HepG2 (cell line): ENCODE measurements around the gene AGPAT3. TPM values are rescaled to one million over a fixed set of nuclear protein-coding genes. Genes with fewer than 3 reads are reported as not detected.
A peak's percentile ranks its signal among the peaks of the same experiment; 100 is the strongest.

Experiments used
- ATAC-seq: fragments of 200-7000 bp; cut with Tn5 transposase; 3 replicates; pipeline ENCODE4 v1.9.1; 2020; ENCODE audit warnings: mild to moderate bottlenecking, moderate library complexity
- BruUV-seq: library from RNA; stranded (reverse); fragments of 400-500 nt; replicated peaks from 2 replicates; lab custom pipeline; 2021; lab: Mats Ljungman, UMichigan
- CTCF ChIA-PET: fragments of 300-600 bp; formaldehyde crosslinking; extraction: SDS; loops from one replicate; lab custom pipeline; 2021; ENCODE audit warnings: low total read pairs, inconsistent platforms, low intra/inter-chr PET ratio; lab: Yijun Ruan, JAX
- POLR2A ChIA-PET: fragments of 350-600 bp; sonication (Branson Sonifier 250); formaldehyde crosslinking; loops from one replicate; lab custom pipeline; 2020; ENCODE audit warnings: antibody characterized with exemption, inconsistent platforms; lab: Yijun Ruan, JAX
- DNase-seq: peaks from one replicate; pipeline ENCODE4 v3.0.0-alpha.2; 2015; ENCODE audit warnings: low spot score
- FAIRE-seq: peaks from 3 replicates; lab custom pipeline; 2011; peaks lifted over from hg19 to GRCh38; lab: Jason Lieb, UNC
- H2AFZ ChIP-seq: one replicate; pipeline ENCODE4 v1.6.1; 2011; ENCODE audit warnings: low read length, inconsistent platforms
- H3K27ac ChIP-seq: fragments of 300-600 bp; 3 replicates; pipeline ENCODE4 v1.8.0; 2011; ENCODE audit warnings: mixed run types, mild to moderate bottlenecking, mixed read lengths, low read length, inconsistent platforms; ENCODE audit not compliant: insufficient read depth; ENCODE audit errors: extremely low read length
- H3K27me3 ChIP-seq, 2 experiments: fragments of 200-600 bp in 1 of 2; 2 replicates in 1 of 2; 3 replicates in 1 of 2; pipeline versions ENCODE4 v1.6.0 to v1.8.0; 2011; ENCODE audit warnings: low read length in 2 of 2, mild to moderate bottlenecking in 2 of 2, moderate library complexity in 2 of 2, inconsistent platforms in 1 of 2; ENCODE audit not compliant: insufficient read depth in 2 of 2, control insufficient read depth in 1 of 2
- H3K36me3 ChIP-seq, 2 experiments: fragments of 200-600 bp in 1 of 2; replicated peaks in 1 of 2; 2 replicates in 1 of 2; 3 replicates in 1 of 2; pipeline versions ENCODE4 v1.5.1 to v1.8.0; 2011; ENCODE audit warnings: low read length in 2 of 2, inconsistent platforms in 1 of 2; ENCODE audit not compliant: insufficient read depth in 2 of 2, control insufficient read depth in 1 of 2
- H3K4me1 ChIP-seq: 2 replicates; pipeline ENCODE4 v1.5.1; 2012; ENCODE audit warnings: low read length, inconsistent platforms; ENCODE audit not compliant: insufficient read depth
- H3K4me2 ChIP-seq: 2 replicates; pipeline ENCODE4 v1.6.0; 2011; ENCODE audit warnings: low read depth, low read length, inconsistent platforms
- H3K4me3 ChIP-seq, 3 experiments: fragments of 200-600 bp in 1 of 3; sonication (generic), shearing (Covaris generic) in 1 of 3; replicated peaks in 1 of 3; 2 replicates each; pipeline ENCODE4 v1.5.1; 2011 to 2016; ENCODE audit warnings: low read length in 3 of 3, inconsistent platforms in 2 of 3, low read depth in 2 of 3, mild to moderate bottlenecking in 2 of 3, control low read depth in 1 of 3, mixed read lengths in 1 of 3; ENCODE audit not compliant: insufficient read depth in 1 of 3
- H3K79me2 ChIP-seq: one replicate; pipeline ENCODE4 v1.6.1; 2011; ENCODE audit warnings: low read length, inconsistent platforms; ENCODE audit not compliant: insufficient read depth
- H3K9ac ChIP-seq: 2 replicates; pipeline ENCODE4 v1.6.0; 2011; ENCODE audit warnings: mild to moderate bottlenecking, low read depth, low read length, inconsistent platforms; ENCODE audit not compliant: insufficient read depth
- H3K9me3 ChIP-seq: 2 replicates; pipeline ENCODE4 v1.5.1; 2012; ENCODE audit warnings: mild to moderate bottlenecking, low read length
- H4K20me1 ChIP-seq: 2 replicates; pipeline ENCODE4 v1.6.0; 2011; ENCODE audit warnings: inconsistent platforms, mild to moderate bottlenecking, low read length, moderate library complexity; ENCODE audit not compliant: insufficient read depth
- AGO2 ChIP-seq: fragments of 200-400 bp; formaldehyde crosslinking; optimal IDR thresholded peaks from 2 replicates; pipeline ENCODE3; 2017; ENCODE audit warnings: mild to moderate bottlenecking, low read depth, low read length, moderate library complexity
- MTF1 ChIP-seq: sonication (generic); formaldehyde crosslinking; IDR thresholded peaks from 2 replicates; pipeline ENCODE4 v1.5.0; 2020; ENCODE audit warnings: missing genetic modification reagents
- MXD4 ChIP-seq: IDR thresholded peaks from 2 replicates; pipeline ENCODE4 v1.6.1; 2016; ENCODE audit warnings: mild to moderate bottlenecking, missing biosample characterization, missing genetic modification reagents
- RAD21 ChIP-seq: fragments of 450-650 bp; formaldehyde crosslinking; IDR thresholded peaks from 2 replicates; pipeline ENCODE4 v1.5.0; 2020; ENCODE audit warnings: mild to moderate bottlenecking
- SMYD3 ChIP-seq: sonication (generic); formaldehyde crosslinking; IDR thresholded peaks from 2 replicates; pipeline ENCODE4 v1.8.1; 2023; ENCODE audit warnings: mild to moderate bottlenecking, missing genetic modification reagents
- TAF15 ChIP-seq: fragments of 200-400 bp; formaldehyde crosslinking; IDR thresholded peaks from one replicate; pipeline ENCODE4 v1.6.1; 2018; ENCODE audit warnings: mild to moderate bottlenecking, low read depth, low read length; ENCODE audit not compliant: poor library complexity, severe bottlenecking
- ZFX ChIP-seq: sonication (generic); formaldehyde crosslinking; IDR thresholded peaks from 2 replicates; pipeline ENCODE4 v1.4.0; 2020; ENCODE audit warnings: mild to moderate bottlenecking, low read depth, missing genetic modification reagents, moderate library complexity
- ZNF180 ChIP-seq: sonication (generic); formaldehyde crosslinking; IDR thresholded peaks from 2 replicates; pipeline ENCODE4 v1.4.0; 2020; ENCODE audit warnings: low read depth, missing genetic modification reagents, borderline replicate concordance
- ZNF720 ChIP-seq: sonication (generic); formaldehyde crosslinking; IDR thresholded peaks from 2 replicates; pipeline ENCODE4 v1.4.0; 2020; ENCODE audit warnings: missing genetic modification reagents
- ZNF747 ChIP-seq: sonication (generic); formaldehyde crosslinking; IDR thresholded peaks from 2 replicates; pipeline ENCODE4 v1.8.1; 2023; ENCODE audit warnings: missing genetic modification reagents, mild to moderate bottlenecking, borderline replicate concordance
- ZNF790 ChIP-seq: sonication (generic); formaldehyde crosslinking; IDR thresholded peaks from 2 replicates; pipeline ENCODE4 v1.8.0; 2022; ENCODE audit warnings: missing genetic modification reagents, mild to moderate bottlenecking, borderline replicate concordance
- WGBS: methylation state at CpG from one replicate; pipeline ENCODE4 v1.1.6; 2017; ENCODE audit warnings: low lambda C conversion rate; 5-methylcytosine and 5-hydroxymethylcytosine counted together
- in situ Hi-C: cut with HindIII; loops from 2 replicates; pipeline ENCODE4 v1.10.0; 2017; ENCODE audit warnings: low pct_unique_long_range_greater_than_20kb; ENCODE audit not compliant: extremely low pct_ligation_motif_present
- intact Hi-C: fragments of 100-400 bp; cut with micrococcal nuclease; formaldehyde crosslinking; loops from one replicate; pipeline ENCODE4 v1.10.0; 2022; ENCODE audit not compliant: unreplicated experiment
- polyA plus RNA-seq, 8 experiments: library from polyadenylated mRNA; depleted of rRNA in 3 of 8; stranded (reverse) in 7 of 8; unstranded in 1 of 8; fragments of >200 nt; fragmentation: Illumina TruSeq in 4 of 8; extraction: Trizol in 4 of 8; gene quantifications; 2 replicates each; pipeline versions ENCODE4 v1.2.1 to v1.2.3, GENCODE V29; 2011 to 2016; ENCODE audit warnings: low read depth in 4 of 8, missing spikeins in 1 of 8, mixed read lengths in 1 of 8; ENCODE audit not compliant: insufficient read depth in 1 of 8
- total RNA-seq, 5 experiments: library from RNA; depleted of rRNA; stranded (reverse); fragments of >200 nt; fragmentation: Illumina TruSeq; extraction: Trizol; gene quantifications; 2 replicates each; pipeline ENCODE4 v1.2.3, GENCODE V29; 2016; ENCODE audit warnings: low read depth in 1 of 5
- TF ChIP-seq, protein P1 (sequence below): sonication (generic); formaldehyde crosslinking; IDR thresholded peaks from 2 replicates; pipeline ENCODE4 v1.4.0; 2020; ENCODE audit warnings: mild to moderate bottlenecking, missing genetic modification reagents

Gene AGPAT3
- total and polyA plus RNA-seq, 2 of the 13 experiments (the other 11 are each of a cell fraction or from before 2014, with no cell fraction given): 32.2 to 54.4 TPM

DNA sequence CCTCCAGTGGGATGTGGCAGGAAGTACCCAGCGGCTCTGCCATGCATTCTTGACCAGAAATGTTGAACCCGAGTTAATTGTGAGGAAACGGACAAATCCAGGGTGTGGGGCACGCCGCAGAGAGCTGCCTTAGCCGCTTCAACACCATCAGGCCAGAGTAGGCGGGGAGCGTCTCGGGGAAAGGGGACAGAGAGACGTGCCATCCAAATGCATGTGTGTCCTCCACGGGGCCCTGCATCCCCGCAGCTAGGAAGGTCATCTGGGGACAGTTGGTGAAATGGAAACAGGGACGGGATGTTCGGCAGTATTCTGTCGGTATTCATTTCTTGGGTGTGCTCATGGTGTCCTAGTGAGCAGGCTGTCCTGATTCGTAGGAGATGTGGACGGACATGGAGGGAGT, 88.0 kb downstream of the AGPAT3 start:
- in situ Hi-C loops: no loop called here

DNA sequence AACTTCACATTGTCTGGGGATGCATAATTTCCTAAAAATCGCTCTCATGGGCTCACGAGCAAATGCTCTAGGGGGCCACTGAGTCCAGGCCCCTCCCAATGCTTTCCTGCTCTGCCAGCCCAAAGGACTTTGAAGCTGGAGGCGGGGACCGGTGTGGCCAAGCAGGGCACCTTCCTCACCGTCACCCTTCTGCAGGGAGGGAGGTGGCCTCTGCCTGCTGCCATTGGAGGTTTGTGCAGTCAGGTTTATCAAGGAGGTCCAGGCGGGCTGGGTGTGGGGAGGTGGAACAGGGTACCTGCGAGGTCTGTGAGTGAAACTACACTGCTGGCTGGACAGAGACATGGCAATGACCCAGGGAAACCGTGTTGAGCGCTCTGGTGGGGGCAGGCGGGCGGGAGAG, 89.0 kb downstream of the AGPAT3 start:
- Histone ChIP-seq H3K27me3 (no peaks in the 10 kb centered on the region), H3K9ac (no peak overlapping the region), H3K79me2 (no peaks in the 10 kb centered on the region), H3K4me2 (no peak overlapping the region), H3K4me3 (no peak overlapping the region), H3K36me3 (peaks cover 3 to 4% of the 10 kb centered on the region in 2 experiments; a peak in 2 of 5 replicates), H3K4me1 (no peaks in the 10 kb centered on the region; the same call in 1 of the 2 replicates), H3K27ac (no peak overlapping the region), H3K9me3 (peaks cover 4% of the 10 kb centered on the region), H4K20me1 (no peaks in the 10 kb centered on the region), H2AFZ (no peak overlapping the region)
- ChIA-PET CTCF (no interaction called here), POLR2A (no interaction called here)
- no peak for TF ChIP-seq ZNF720 (CRISPR knock-in tag)
- TF ChIP-seq ZNF180 (CRISPR knock-in tag): no peak
- TF ChIP-seq ZNF747 (CRISPR knock-in tag): no peak
- TF ChIP-seq TAF15: no peak
- no peak for TF ChIP-seq ZFX (CRISPR knock-in tag)
- TF ChIP-seq RAD21 (CRISPR knock-in tag): no peak
- TF ChIP-seq MTF1 (CRISPR knock-in tag): no peak
- TF ChIP-seq, protein P1, sequence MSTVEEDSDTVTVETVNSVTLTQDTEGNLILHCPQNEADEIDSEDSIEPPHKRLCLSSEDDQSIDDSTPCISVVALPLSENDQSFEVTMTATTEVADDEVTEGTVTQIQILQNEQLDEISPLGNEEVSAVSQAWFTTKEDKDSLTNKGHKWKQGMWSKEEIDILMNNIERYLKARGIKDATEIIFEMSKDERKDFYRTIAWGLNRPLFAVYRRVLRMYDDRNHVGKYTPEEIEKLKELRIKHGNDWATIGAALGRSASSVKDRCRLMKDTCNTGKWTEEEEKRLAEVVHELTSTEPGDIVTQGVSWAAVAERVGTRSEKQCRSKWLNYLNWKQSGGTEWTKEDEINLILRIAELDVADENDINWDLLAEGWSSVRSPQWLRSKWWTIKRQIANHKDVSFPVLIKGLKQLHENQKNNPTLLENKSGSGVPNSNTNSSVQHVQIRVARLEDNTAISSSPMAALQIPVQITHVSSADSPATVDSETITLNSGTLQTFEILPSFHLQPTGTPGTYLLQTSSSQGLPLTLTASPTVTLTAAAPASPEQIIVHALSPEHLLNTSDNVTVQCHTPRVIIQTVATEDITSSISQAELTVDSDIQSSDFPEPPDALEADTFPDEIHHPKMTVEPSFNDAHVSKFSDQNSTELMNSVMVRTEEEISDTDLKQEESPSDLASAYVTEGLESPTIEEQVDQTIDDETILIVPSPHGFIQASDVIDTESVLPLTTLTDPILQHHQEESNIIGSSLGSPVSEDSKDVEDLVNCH (CRISPR knock-in tag): no peak
- TF ChIP-seq ZNF790 (CRISPR knock-in tag): no peak
- TF ChIP-seq SMYD3 (CRISPR knock-in tag): no peak
- intact Hi-C loops: no loop called here
- BruUV-seq: no TSS peak
- in situ Hi-C loops: no loop called here
- no peak for ATAC-seq
- DNase-seq: no peak
- no peak for FAIRE-seq
- WGBS: 94% methylated on average over 11 of the region's 11 CpGs

More for the DNA sequence above, 88.0 kb downstream of the AGPAT3 start:
- H3K9me3 ChIP-seq: peaks cover 9% of the 10 kb centered on the region
- intact Hi-C loops: no loop called here
- TF ChIP-seq MXD4 (CRISPR knock-in tag) (no peak), AGO2 (peak; percentile 1)
- no peak for FAIRE-seq
- H3K79me2 ChIP-seq: no peaks in the 10 kb centered on the region
- ChIA-PET POLR2A (no interaction called here), CTCF (no interaction called here)
- BruUV-seq: no TSS peak
- no peaks in the 10 kb centered on the region; the same call in 1 of the 2 replicates for H3K4me1 ChIP-seq
- H3K4me2 ChIP-seq: no peak overlapping the region
- DNase-seq: no peak
- H3K27ac ChIP-seq: no peak overlapping the region
- no peaks in the 10 kb centered on the region for H4K20me1 ChIP-seq
- H3K27me3 ChIP-seq: no peaks in the 10 kb centered on the region
- WGBS: 96% methylated on average over 17 of the region's 17 CpGs
- no peak overlapping the region for H3K9ac ChIP-seq
- H3K36me3 ChIP-seq: peaks cover 8% of the 10 kb centered on the region in 2 experiments; a peak in 4 of 5 replicates
- H2AFZ ChIP-seq: no peak overlapping the region
- no peak for ATAC-seq
- H3K4me3 ChIP-seq: no peak overlapping the region
